ENCODE results near the gene CLDN20.

The CLDN20 gene

GRCh38 chr6:155316419-155316818 lies 52.6 kb downstream of the CLDN20 start:
- no peak for TF ChIP-seq POLR2A (IDR thresholded peaks at IDR 0.05; ENCODE audit: low read depth, low read length)
- no peak for DNase-seq (ENCODE audit: insufficient read length, low spot score)
- no peak for FAIRE-seq

GRCh38 chr6:155317186-155317585 lies 53.4 kb downstream of the CLDN20 start:
- DNase-seq (ENCODE audit: insufficient read length, low spot score) = no peak
- no peak for FAIRE-seq
- no peak for TF ChIP-seq POLR2A (IDR thresholded peaks at IDR 0.05; ENCODE audit: low read depth, low read length)

DNA sequence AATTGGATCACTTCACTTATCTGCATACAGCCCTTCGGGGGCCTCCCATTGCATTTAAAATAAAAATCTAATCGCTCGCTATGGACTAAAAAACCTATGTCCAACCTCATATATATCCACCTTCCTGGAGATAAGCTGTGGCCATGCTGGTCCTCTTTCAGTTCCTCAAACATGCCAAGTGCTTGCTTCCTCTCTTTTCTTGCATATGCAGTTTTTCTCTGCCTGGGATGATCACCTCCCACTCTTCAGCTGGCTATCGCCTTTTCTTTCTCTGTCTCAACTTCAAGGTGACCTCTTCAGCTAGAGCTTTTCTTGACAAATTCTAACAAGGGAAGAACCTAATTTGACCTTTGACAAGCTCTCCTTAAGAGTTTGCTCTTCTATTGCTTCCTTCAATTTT lies 56.1 kb downstream of the CLDN20 start:
- no peak for TF ChIP-seq POLR2A (IDR thresholded peaks at IDR 0.05; ENCODE audit: low read depth, low read length)
- no peak for FAIRE-seq
- no peak for DNase-seq (ENCODE audit: insufficient read length, low spot score)

DNA sequence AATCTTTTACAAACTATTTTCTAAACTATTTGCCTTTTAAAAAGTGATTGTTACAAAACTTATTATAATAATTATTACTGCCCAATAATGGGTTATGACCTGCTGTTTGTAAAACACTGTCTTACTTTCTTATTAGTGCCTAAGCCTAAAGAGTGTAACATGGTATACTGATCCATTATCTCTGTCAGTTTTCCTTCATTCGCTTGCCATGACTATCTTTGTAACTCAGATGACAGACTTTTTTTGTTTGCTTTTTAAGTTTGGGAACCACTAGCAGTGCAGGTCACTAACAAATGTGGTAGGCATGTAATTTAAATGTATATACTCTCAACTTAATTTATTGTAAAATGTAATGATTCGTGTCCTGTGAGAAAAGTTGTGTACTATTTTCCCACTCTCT lies 60.4 kb downstream of the CLDN20 start:
- no peak for DNase-seq (ENCODE audit: insufficient read length, low spot score)
- TF ChIP-seq POLR2A (IDR thresholded peaks at IDR 0.05; ENCODE audit: low read depth, low read length) = no peak
- FAIRE-seq = no peak

- FAIRE-seq (no peak), DNase-seq (ENCODE audit: insufficient read length, low spot score) (no peak)
- no peak for TF ChIP-seq POLR2A (IDR thresholded peaks at IDR 0.05; ENCODE audit: low read depth, low read length)
Measured at GRCh38 chr6:155324993-155325392, 61.2 kb downstream of the CLDN20 start.

- DNase-seq (ENCODE audit: insufficient read length, low spot score) = no peak
- no peak for TF ChIP-seq POLR2A (IDR thresholded peaks at IDR 0.05; ENCODE audit: low read depth, low read length)
- FAIRE-seq = no peak
Measured at GRCh38 chr6:155325700-155326516, 62.1 kb downstream of the CLDN20 start.

Data from H54 (cell line).